Parathyroid adenoma (tissue), 2 donors: Measurements from ENCODE around the gene B3GAT1.

Source experiments
- H2AFZ ChIP-seq: fragments of 300-600 bp; sonication (generic); one replicate; pipeline ENCODE4 v1.7.0; 2017; ENCODE audit warnings: antibody characterized with exemption, mild to moderate bottlenecking
- H3K27ac ChIP-seq: fragments of 300-600 bp; sonication (generic); one replicate; pipeline ENCODE4 v1.7.0; 2017
- H3K27me3 ChIP-seq: fragments of 300-600 bp; sonication (generic); one replicate; pipeline ENCODE4 v1.7.0; 2017; ENCODE audit warnings: low read length; ENCODE audit not compliant: control insufficient read depth, insufficient read depth
- H3K36me3 ChIP-seq: fragments of 300-600 bp; sonication (generic); one replicate; pipeline ENCODE4 v1.7.0; 2017; ENCODE audit warnings: low read length; ENCODE audit not compliant: control insufficient read depth, insufficient read depth
- H3K4me1 ChIP-seq: fragments of 300-600 bp; sonication (generic); one replicate; pipeline ENCODE4 v1.7.0; 2017; ENCODE audit warnings: control low read depth
- H3K4me2 ChIP-seq: fragments of 300-600 bp; sonication (generic); one replicate; pipeline ENCODE4 v1.7.0; 2017; ENCODE audit warnings: low read length
- H3K4me3 ChIP-seq: fragments of 300-600 bp; sonication (generic); one replicate; pipeline ENCODE4 v1.7.0; 2017; ENCODE audit warnings: low read depth, low read length
- H3K79me2 ChIP-seq: fragments of 300-600 bp; sonication (generic); one replicate; pipeline ENCODE4 v1.7.0; 2017; ENCODE audit warnings: control low read depth
- H3K9ac ChIP-seq: fragments of 300-600 bp; sonication (generic); one replicate; pipeline ENCODE4 v1.7.0; 2017; ENCODE audit warnings: mild to moderate bottlenecking
- H3K9me3 ChIP-seq: fragments of 300-600 bp; sonication (generic); one replicate; pipeline ENCODE4 v1.7.0; 2017; ENCODE audit warnings: low read length; ENCODE audit not compliant: control insufficient read depth
- TF ChIP-seq, protein P1 (sequence below): fragments of 300-600 bp; sonication (generic); IDR thresholded peaks from one replicate; pipeline ENCODE4 v1.7.0; 2017; ENCODE audit warnings: antibody characterized with exemption, mild to moderate bottlenecking
- donor health status: primary hyperparathyroidism.

The B3GAT1 gene

DNA sequence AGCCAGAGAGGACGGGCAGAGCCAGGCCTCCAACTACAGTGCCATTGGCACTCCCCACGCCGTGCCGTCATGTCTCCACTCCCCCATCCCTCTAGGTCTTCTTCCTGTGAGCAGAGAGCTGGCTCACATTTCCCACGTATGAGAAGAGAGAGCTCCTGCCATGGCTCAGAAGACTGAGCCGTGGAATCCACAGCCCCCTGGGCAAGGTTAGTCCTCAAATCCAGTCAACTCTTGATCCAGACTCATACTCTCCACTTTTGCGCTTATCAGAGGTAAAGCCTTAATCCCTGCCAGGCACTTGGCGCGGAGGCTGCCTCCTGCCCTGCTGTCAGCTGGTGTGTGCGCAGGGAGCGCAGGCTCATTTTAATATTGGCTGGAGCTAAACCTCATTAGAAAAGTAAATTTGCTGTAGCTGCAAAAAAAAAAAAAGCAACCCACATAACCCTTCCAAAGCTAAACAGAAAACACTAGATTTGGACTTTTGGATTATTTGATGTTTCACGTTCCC lies 4.7 kb downstream of the B3GAT1 start:
- Histone ChIP-seq H2AFZ (no peak overlapping the region), H3K27me3 (no peaks in the 10 kb centered on the region), H3K36me3 (no peaks in the 10 kb centered on the region), H3K79me2 (no peaks in the 10 kb centered on the region), H3K4me1 (no peaks in the 10 kb centered on the region), H3K4me2 (no peak overlapping the region), H3K4me3 (no peak overlapping the region), H3K9ac (no peak overlapping the region), H3K27ac (no peak overlapping the region), H3K9me3 (no peaks in the 10 kb centered on the region)
- TF ChIP-seq, protein P1, sequence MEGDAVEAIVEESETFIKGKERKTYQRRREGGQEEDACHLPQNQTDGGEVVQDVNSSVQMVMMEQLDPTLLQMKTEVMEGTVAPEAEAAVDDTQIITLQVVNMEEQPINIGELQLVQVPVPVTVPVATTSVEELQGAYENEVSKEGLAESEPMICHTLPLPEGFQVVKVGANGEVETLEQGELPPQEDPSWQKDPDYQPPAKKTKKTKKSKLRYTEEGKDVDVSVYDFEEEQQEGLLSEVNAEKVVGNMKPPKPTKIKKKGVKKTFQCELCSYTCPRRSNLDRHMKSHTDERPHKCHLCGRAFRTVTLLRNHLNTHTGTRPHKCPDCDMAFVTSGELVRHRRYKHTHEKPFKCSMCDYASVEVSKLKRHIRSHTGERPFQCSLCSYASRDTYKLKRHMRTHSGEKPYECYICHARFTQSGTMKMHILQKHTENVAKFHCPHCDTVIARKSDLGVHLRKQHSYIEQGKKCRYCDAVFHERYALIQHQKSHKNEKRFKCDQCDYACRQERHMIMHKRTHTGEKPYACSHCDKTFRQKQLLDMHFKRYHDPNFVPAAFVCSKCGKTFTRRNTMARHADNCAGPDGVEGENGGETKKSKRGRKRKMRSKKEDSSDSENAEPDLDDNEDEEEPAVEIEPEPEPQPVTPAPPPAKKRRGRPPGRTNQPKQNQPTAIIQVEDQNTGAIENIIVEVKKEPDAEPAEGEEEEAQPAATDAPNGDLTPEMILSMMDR = no peak

DNA sequence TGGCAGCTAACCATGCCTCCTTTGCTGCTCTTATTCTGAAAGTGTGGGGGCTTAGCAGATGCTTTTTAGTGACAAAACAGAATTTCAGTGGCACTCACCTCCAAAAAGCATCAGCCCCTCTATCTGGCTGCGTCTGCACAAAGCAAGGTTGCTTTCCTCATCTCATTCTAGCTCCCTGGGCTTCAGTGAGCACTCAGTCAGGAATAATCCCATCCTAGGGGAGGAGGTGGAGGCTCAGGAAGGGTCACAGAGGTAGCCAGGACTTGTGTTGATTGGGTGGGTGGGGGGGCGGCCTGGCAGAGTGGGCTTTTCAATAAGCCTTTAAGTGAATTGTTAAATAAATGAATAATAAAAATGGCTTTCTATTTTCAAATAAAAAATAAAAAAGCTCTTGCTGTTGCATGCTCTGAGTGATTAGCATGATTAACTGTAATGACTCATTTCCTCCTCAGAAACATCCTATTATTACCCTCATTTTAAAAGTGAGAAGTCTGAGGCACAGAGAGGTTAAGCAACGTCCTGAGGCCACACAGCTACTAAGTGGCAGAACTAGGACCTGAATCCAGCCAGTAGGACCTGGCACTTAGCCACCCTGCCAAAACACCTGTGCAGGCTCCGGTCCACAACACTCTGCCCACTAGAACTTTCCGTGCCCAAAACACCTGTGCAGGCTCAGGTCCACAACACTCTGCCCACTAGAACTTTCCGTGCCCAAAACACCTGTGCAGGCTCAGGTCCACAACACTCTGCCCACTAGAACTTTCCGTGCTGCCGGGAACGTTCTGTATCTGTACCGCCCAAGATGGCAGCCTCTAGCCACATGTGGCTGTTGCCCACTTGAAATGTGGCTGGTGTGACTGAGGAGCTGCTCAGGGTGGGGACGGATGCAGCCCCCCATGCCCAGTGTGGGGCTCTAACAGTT lies 5.5 kb downstream of the B3GAT1 start:
- no peaks in the 10 kb centered on the region for H3K9me3 ChIP-seq
- H3K4me3 ChIP-seq = no peak overlapping the region
- TF ChIP-seq, protein P1 = no peak
- H3K27me3 ChIP-seq = no peaks in the 10 kb centered on the region
- no peak overlapping the region for H3K4me2 ChIP-seq
- H2AFZ ChIP-seq = no peak overlapping the region
- no peak overlapping the region for H3K9ac ChIP-seq
- no peaks in the 10 kb centered on the region for H3K79me2 ChIP-seq
- no peak overlapping the region for H3K27ac ChIP-seq
- H3K36me3 ChIP-seq = no peaks in the 10 kb centered on the region
- no peaks in the 10 kb centered on the region for H3K4me1 ChIP-seq

DNA sequence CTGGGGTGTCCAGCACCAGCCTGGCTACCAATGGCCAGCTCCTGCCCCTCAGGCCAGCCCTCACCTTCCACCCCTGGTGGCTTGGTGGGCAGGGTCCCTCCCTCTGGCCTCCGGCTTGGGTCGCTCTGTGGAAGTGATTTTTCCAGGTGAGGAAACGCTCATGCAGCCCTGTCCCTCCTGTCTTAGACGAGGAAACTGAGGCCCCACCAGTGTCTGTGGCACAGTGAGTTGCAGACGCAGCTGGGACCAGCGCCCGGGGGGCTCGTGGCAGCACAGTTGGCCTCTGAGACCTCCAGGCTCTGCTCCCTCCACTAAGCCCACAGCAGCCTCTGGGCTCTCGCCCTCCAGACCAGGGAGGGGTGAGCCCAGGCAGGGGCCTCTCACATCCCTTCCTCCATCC lies 6.2 kb downstream of the B3GAT1 start:
- Histone ChIP-seq H3K79me2 (no peaks in the 10 kb centered on the region), H3K4me1 (no peaks in the 10 kb centered on the region), H3K4me2 (no peak overlapping the region), H3K27me3 (no peaks in the 10 kb centered on the region), H3K4me3 (no peak overlapping the region), H3K36me3 (no peaks in the 10 kb centered on the region), H3K27ac (no peak overlapping the region), H3K9me3 (no peaks in the 10 kb centered on the region), H3K9ac (no peak overlapping the region), H2AFZ (no peak overlapping the region)
- TF ChIP-seq, protein P1 = no peak

DNA sequence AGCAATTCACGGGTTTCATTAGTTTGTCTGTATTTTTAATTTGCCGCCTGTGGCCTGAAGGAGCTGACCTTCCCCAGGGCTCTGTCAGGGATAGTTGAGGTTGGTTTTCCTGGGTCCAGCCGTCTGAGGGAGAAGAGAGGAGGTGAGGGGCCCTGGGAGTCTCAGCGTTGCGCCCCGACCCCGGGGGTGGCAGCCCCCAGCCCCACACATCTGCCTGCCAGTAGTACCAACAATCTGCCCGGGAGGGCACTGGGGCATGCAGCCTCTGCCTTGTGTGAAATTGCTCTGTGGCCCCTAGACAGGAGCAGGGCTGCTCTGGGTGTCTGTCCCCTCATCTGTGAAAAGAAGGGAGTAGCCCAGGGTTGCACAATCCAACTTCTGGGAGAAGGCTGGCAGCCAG lies 6.6 kb downstream of the B3GAT1 start:
- Histone ChIP-seq H3K79me2 (no peaks in the 10 kb centered on the region), H3K4me3 (no peak overlapping the region), H2AFZ (no peak overlapping the region), H3K27me3 (no peaks in the 10 kb centered on the region), H3K4me1 (no peaks in the 10 kb centered on the region), H3K36me3 (no peaks in the 10 kb centered on the region), H3K9me3 (no peaks in the 10 kb centered on the region), H3K4me2 (no peak overlapping the region), H3K27ac (no peak overlapping the region), H3K9ac (no peak overlapping the region)
- TF ChIP-seq, protein P1 = no peak
